Mucosa of rectum (tissue), 2 donors: ENCODE data around the gene PIAS3.

ENCODE experiments used
- H3K27ac ChIP-seq, 2 donors: one replicate each; pipeline ENCODE4 v1.7.0; 2013; ENCODE audit warnings: inconsistent platforms in 2 of 2, low read depth in 2 of 2, low read length in 2 of 2
- H3K27me3 ChIP-seq, 2 donors: one replicate each; pipeline ENCODE4 v1.7.0; 2013; ENCODE audit warnings: low read length in 2 of 2; ENCODE audit not compliant: control insufficient read depth in 2 of 2, insufficient read depth in 2 of 2
- H3K36me3 ChIP-seq, 2 donors: one replicate each; pipeline ENCODE4 v1.7.0; 2013; ENCODE audit warnings: low read length in 2 of 2; ENCODE audit not compliant: control insufficient read depth in 2 of 2, insufficient read depth in 2 of 2
- H3K4me1 ChIP-seq, 2 donors: one replicate each; pipeline ENCODE4 v1.7.0; 2013; ENCODE audit warnings: low read length in 2 of 2, mild to moderate bottlenecking in 1 of 2; ENCODE audit not compliant: control insufficient read depth in 2 of 2, insufficient read depth in 2 of 2
- H3K4me3 ChIP-seq, 2 donors: one replicate each; pipeline ENCODE4 v1.7.0; 2013; ENCODE audit warnings: low read length in 2 of 2
- H3K9ac ChIP-seq, 2 donors: one replicate each; pipeline ENCODE4 v1.7.0; 2013; ENCODE audit warnings: low read length in 2 of 2, low read depth in 1 of 2, mild to moderate bottlenecking in 1 of 2
- H3K9me3 ChIP-seq, 2 donors: one replicate each; pipeline ENCODE4 v1.7.0; 2013; ENCODE audit warnings: low read length in 2 of 2; ENCODE audit not compliant: control insufficient read depth in 2 of 2
- donor health status: healthy.
- donor health status: Normal muscosa, but diverticular disease.

The PIAS3 gene

GRCh38 chr1:145877923-145878486, 19.1 kb upstream of the PIAS3 start:
- no peak overlapping the region for H3K4me3 ChIP-seq
- H3K27ac ChIP-seq = no peak overlapping the region
- no peak overlapping the region for H3K9ac ChIP-seq
- no peaks in the 10 kb centered on the region for H3K9me3 ChIP-seq
- H3K4me1 ChIP-seq = no peaks in the 10 kb centered on the region
- H3K36me3 ChIP-seq = no peaks in the 10 kb centered on the region
- peaks cover 0 to 4% of the 10 kb centered on the region in 2 donors for H3K27me3 ChIP-seq

DNA sequence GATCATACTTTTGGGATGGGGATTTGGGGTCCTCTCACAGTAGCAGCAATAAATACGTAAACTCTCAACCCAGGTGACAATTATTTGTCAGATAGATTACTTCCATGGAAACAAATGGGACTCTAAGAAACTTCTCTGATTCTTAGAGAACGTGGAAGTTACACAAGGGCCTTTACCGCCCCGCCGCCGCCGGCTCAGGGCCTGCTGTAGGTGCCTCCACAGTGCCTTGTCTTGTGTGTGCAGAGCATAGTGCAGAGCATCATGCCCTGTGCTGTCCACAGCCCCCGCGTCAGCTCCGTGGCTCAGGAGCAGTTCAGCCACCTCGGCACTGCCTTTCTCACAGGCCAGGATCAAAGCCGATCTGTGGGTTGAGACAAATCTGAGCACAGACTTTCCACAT, 15.8 kb upstream of the PIAS3 start:
- H3K36me3 ChIP-seq = no peaks in the 10 kb centered on the region
- H3K9me3 ChIP-seq = no peaks in the 10 kb centered on the region
- H3K27me3 ChIP-seq = peaks cover 4 to 7% of the 10 kb centered on the region in 2 donors
- no peak overlapping the region for H3K9ac ChIP-seq
- H3K4me3 ChIP-seq = no peak overlapping the region
- peaks cover 0 to 4% of the 10 kb centered on the region in 2 donors for H3K4me1 ChIP-seq
- no peak overlapping the region for H3K27ac ChIP-seq

- no peaks in the 10 kb centered on the region for H3K9me3 ChIP-seq
- peaks cover 4 to 13% of the 10 kb centered on the region in 2 donors for H3K27me3 ChIP-seq
- peak overlapping the region; percentile 48 to 61 for H3K9ac ChIP-seq
- peak overlapping the region; percentile 20 to 48 for H3K4me3 ChIP-seq
- H3K36me3 ChIP-seq = no peaks in the 10 kb centered on the region
- peak overlapping the region; percentile 22 to 70 for H3K27ac ChIP-seq
- peaks cover 0 to 4% of the 10 kb centered on the region in 2 donors for H3K4me1 ChIP-seq
Measured at GRCh38 chr1:145871994-145872924, 13.4 kb upstream of the PIAS3 start.

- Histone ChIP-seq H3K4me3 (no peak overlapping the region), H3K9me3 (no peaks in the 10 kb centered on the region), H3K9ac (no peak overlapping the region), H3K27ac (no peak overlapping the region), H3K4me1 (peaks cover 0 to 4% of the 10 kb centered on the region in 2 donors), H3K36me3 (no peaks in the 10 kb centered on the region), H3K27me3 (peaks cover 2 to 15% of the 10 kb centered on the region in 2 donors)
Measured at GRCh38 chr1:145868232-145868631, 9.4 kb upstream of the PIAS3 start.

- H3K4me3 ChIP-seq = no peak overlapping the region
- H3K27ac ChIP-seq = no peak overlapping the region
- H3K9ac ChIP-seq = no peak overlapping the region
- H3K27me3 ChIP-seq = peaks cover 0 to 9% of the 10 kb centered on the region in 2 donors
- no peaks in the 10 kb centered on the region for H3K36me3 ChIP-seq
- H3K9me3 ChIP-seq = no peaks in the 10 kb centered on the region
- peaks cover 4% of the 10 kb centered on the region in 2 donors for H3K4me1 ChIP-seq
Measured at GRCh38 chr1:145863282-145864018, 4.6 kb upstream of the PIAS3 start.

- Histone ChIP-seq H3K36me3 (peaks cover 16 to 17% of the 10 kb centered on the region in 2 donors), H3K4me3 (peak overlapping the region; percentile 68 to 97), H3K4me1 (peaks cover 4 to 8% of the 10 kb centered on the region in 2 donors), H3K27me3 (no peaks in the 10 kb centered on the region), H3K9me3 (no peaks in the 10 kb centered on the region), H3K9ac (peak overlapping the region; percentile 79 to 81), H3K27ac (peak overlapping the region; percentile 86 to 91)
Measured at GRCh38 chr1:145859491-145860023, 676 bp upstream of the PIAS3 start.

GRCh38 chr1:145858238-145858900, 512 bp downstream of the PIAS3 start:
- H3K36me3 ChIP-seq = peaks cover 19 to 25% of the 10 kb centered on the region in 2 donors
- no peaks in the 10 kb centered on the region for H3K9me3 ChIP-seq
- peak overlapping the region; percentile 68 to 97 for H3K4me3 ChIP-seq
- H3K27ac ChIP-seq = peak overlapping the region; percentile 74 to 91
- no peaks in the 10 kb centered on the region for H3K27me3 ChIP-seq
- peaks cover 4 to 8% of the 10 kb centered on the region in 2 donors for H3K4me1 ChIP-seq
- peak overlapping the region; percentile 56 to 79 for H3K9ac ChIP-seq

DNA sequence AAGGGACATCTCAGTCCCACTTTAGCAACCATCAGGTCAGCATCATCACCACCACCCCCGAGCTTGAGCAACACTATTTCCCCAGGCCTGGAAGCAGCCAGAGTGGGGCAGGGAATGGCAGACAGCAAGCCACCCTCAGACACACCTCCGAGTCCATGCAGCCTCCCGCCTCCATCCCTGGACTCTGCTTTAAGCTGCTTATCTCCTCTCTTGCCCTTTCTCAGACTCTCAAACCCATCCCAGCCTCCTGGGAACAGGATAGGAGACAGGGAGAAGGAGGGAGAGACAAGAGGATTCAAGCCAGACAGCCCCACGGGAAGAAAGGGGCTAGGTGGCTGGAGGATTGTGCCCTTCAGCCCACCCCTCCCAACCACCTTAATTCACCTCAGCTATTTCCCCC, 1.7 kb downstream of the PIAS3 start:
- Histone ChIP-seq H3K27ac (no peak overlapping the region), H3K9ac (no peak overlapping the region), H3K4me3 (no peak overlapping the region), H3K36me3 (peaks cover 23 to 27% of the 10 kb centered on the region in 2 donors), H3K27me3 (no peaks in the 10 kb centered on the region), H3K4me1 (peaks cover 4 to 8% of the 10 kb centered on the region in 2 donors), H3K9me3 (no peaks in the 10 kb centered on the region)

GRCh38 chr1:145855426-145855948, 3.4 kb downstream of the PIAS3 start:
- H3K27ac ChIP-seq = no peak overlapping the region
- peaks cover 33 to 36% of the 10 kb centered on the region in 2 donors for H3K36me3 ChIP-seq
- no peak overlapping the region for H3K9ac ChIP-seq
- H3K4me1 ChIP-seq = peaks cover 4 to 8% of the 10 kb centered on the region in 2 donors
- H3K4me3 ChIP-seq = no peak overlapping the region
- H3K9me3 ChIP-seq = no peaks in the 10 kb centered on the region
- H3K27me3 ChIP-seq = no peaks in the 10 kb centered on the region
